H54 (cell line): ENCODE data around the gene KIF20B.
A peak's percentile ranks its signal among the peaks of the same experiment; 100 is the strongest.
"Not testable (repeated sequence)": the region's sequence is repeated elsewhere in the genome, so short reads cannot be mapped to it uniquely, and the experiment has no call there.

ENCODE experiments used
- DNase-seq: peaks from one replicate; pipeline ENCODE4 v3.0.0; 2011; ENCODE audit warnings: low spot score, mixed read lengths; ENCODE audit not compliant: insufficient read length
- FAIRE-seq: peaks from 3 replicates; lab custom pipeline; 2011; peaks lifted over from hg19 to GRCh38; lab: Jason Lieb, UNC
- POLR2A ChIP-seq: IDR thresholded peaks from 2 replicates; pipeline ENCODE4 v1.6.1; 2011; ENCODE audit warnings: low read depth, mild to moderate bottlenecking, low read length

The KIF20B gene

DNA sequence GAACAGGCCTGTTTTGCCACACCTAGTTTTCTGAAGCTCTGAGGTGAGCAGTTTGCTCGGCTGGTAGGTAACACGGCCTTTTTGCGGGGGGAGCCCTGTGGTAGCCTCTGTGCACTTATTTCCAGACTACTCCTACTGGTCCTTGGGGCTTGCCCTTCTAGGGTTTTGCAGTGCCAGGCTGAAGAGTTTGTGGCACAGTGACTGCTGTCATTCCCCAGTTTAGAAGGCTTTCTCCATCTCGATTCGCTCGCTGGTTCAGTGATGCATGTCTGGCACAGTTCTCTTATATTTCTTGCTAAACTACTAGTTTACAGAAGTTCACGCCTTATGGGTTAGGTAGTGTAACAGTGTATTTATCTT lies 711 bp downstream of the KIF20B start:
- DNase-seq = no peak

DNA sequence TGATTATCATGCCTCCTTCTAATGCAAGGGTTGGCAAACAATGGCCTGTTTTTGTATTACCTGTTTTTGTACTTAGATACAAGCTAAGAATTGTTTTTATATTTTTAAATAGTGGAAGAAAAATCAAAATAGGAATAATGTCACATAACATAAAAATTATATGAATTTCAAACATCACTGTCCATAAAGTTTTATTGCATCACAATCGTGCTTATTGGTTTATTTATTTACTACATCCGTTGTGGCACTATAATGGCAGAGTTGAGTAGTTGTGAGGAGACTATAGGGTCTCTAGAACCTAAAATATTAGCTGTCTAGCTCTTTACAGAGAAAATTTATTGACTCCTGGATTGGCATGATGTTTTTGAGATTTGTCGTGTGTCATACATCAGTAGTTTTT lies 4.1 kb downstream of the KIF20B start:
- no peak for FAIRE-seq
- no peak for DNase-seq
- TF ChIP-seq POLR2A = no peak

More for the DNA sequence above, 711 bp downstream of the KIF20B start:
- no peak for TF ChIP-seq POLR2A
- no peak for FAIRE-seq

- DNase-seq (no peak), FAIRE-seq (no peak)
- TF ChIP-seq POLR2A = no peak
Measured at GRCh38 chr10:89706011-89706410, 4.6 kb downstream of the KIF20B start.

- no peak for FAIRE-seq
- TF ChIP-seq POLR2A = no peak
- no peak for DNase-seq
Measured at GRCh38 chr10:89707372-89707771, 6.0 kb downstream of the KIF20B start.

GRCh38 chr10:89710753-89711152 lies 9.4 kb downstream of the KIF20B start:
- peak; percentile 70 for FAIRE-seq

GRCh38 chr10:89734616-89735015 lies 33.2 kb downstream of the KIF20B start:
- FAIRE-seq (peak; percentile 55), DNase-seq (no peak)
- no peak for TF ChIP-seq POLR2A

More at GRCh38 chr10:89710753-89711152, 9.4 kb downstream of the KIF20B start:
- no peak for TF ChIP-seq POLR2A
- no peak for DNase-seq

- FAIRE-seq = peak; percentile 48
- no peak for DNase-seq
- no peak for TF ChIP-seq POLR2A
Measured at GRCh38 chr10:89738551-89739209, 37.3 kb downstream of the KIF20B start.

GRCh38 chr10:89741126-89741762 lies 39.9 kb downstream of the KIF20B start:
- TF ChIP-seq POLR2A = no peak
- FAIRE-seq = peak; percentile 68
- DNase-seq = no peak

- peak; percentile 74 for FAIRE-seq
- TF ChIP-seq POLR2A = no peak
- peak; percentile 2 for DNase-seq
Measured at GRCh38 chr10:89744026-89744425, 42.6 kb downstream of the KIF20B start.

DNA sequence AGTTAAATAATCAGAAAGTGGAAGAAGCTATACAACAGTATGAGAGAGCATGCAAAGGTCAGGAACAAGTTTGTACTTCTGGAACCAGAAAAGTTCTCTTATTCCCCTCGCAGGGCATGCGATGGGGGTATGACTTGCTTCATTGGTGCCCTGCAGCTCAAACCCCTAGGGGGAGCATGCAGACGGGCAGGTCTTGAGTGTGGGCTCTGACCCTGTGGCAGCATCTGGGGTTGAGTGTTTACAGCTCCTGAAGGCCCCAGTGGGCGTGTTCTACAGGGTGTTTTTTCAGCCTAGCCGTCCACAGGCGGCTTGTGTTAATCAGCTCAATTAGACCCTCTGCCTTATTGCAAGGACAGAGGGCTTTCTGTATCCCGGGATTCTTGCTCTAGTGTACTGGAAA lies 44.5 kb downstream of the KIF20B start:
- TF ChIP-seq POLR2A = no peak
- no peak for DNase-seq
- FAIRE-seq = no peak

DNA sequence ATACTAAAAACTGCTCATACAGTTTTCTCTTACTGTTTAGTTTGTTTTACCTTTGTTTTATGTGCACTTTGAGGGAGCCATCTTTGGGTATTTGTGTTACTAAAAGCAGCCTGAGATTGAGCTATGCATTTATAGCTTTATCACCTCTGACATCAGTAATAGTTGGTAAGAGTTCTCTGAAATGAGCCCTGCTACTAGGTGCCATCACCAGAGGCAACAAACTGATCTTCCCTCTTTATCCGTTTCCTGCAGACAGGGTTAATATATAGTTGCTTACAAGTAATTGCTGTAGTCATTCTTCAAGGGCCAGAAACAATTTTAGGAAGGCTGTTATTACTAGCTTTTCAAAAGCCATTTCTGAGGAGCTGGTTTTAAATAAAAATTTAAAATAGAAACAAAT lies 49.1 kb downstream of the KIF20B start:
- DNase-seq (no peak), FAIRE-seq (no peak)
- no peak for TF ChIP-seq POLR2A

DNA sequence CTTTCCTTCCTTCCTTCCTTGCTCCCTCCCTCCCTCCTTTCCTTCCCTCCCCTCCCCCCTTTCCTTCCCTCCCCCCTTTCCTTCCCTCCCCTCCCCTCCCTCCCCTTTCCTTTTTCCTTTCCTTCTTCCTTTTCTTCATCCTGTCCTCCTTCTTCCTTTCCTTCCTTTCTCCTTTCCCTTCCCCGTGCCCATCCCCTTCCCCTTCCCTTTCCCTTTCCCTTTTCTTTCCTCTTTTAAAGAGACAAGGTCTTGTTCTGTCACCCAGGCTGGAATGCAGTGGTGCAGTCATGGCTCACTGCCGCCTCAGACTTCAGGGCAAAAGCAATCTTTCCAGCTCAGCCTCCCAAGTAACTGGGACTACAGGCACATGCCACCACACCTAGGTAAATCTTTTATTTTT lies 54.0 kb downstream of the KIF20B start:
- no peak for TF ChIP-seq POLR2A
- FAIRE-seq (no peak), DNase-seq (no peak)

DNA sequence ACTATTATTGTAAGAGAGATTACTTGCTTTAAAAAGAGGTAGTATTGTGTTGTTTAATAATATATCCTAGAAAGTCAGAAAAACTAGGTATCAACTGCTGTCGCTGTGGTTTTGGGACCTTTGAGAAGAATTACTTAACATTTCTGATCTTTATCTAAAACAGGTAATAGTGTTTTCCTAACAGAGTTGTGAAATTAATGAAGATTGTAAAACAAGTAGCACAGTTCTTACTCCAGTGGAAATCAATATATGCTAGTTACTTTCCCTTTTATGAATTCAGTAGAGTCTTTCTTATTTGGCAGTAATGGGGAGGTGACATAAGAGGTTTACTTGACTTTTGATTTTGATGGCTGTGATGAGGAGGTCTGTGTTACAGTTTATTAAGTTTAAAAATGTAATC lies 58.1 kb downstream of the KIF20B start:
- FAIRE-seq = peak; percentile 43
- no peak for TF ChIP-seq POLR2A
- DNase-seq = no peak

DNA sequence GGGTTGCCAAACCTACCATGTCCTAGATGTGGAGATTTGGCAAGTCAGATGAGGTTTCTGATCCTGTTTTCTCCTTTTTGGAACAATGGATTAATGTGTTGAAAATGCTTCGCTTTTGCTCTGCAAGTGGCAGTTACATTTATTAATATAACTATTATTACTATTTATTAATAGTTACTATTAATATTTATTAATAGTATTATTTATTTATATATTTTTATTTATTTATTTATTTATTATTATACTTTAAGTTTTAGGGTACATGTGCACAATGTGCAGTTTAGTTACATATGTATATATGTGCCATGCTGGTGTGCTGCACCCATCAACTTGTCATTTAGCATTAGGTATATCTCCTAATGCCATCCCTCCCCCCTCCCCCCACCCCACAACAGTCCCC lies 62.3 kb downstream of the KIF20B start:
- FAIRE-seq, DNase-seq: not testable (repeated sequence)

DNA sequence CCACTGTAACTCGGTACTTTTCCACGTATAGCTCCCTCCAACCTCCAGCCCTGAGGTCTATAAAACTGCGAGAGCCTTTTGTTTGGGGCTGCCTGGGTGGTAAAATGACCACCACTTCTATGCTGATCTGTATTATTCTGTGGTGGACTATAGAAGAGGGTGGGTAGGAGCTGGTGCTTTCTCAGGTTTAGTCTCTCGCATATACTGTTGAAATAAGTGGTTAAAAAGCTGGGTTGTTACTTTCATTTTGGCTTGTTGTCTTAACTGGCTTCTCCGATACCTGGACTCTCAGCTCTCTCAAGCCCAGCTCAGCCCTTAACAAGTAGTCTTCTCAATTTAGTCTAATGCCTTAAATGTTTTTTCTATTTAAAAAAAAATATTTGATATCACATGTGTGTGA lies 70.3 kb downstream of the KIF20B start:
- no peak for DNase-seq
- TF ChIP-seq POLR2A = no peak
- FAIRE-seq = no peak
